CD4-positive, alpha-beta T cell (primary cell): ENCODE data around the gene NRIP1. TPM values are rescaled to one million over a fixed set of nuclear protein-coding genes. Genes with fewer than 3 reads are reported as not detected.

Source experiments
- ATAC-seq: fragments of 200-7000 bp; cut with Tn5 transposase; one replicate; pipeline ENCODE4 v1.10.0; 2022; ENCODE audit warnings: mild to moderate bottlenecking; ENCODE audit not compliant: poor library complexity
- CTCF ChIA-PET: fragments of 350-600 bp; sonication (Branson Sonifier 250); formaldehyde crosslinking; loops from one replicate; lab custom pipeline; 2021; ENCODE audit warnings: antibody characterized with exemption, inconsistent platforms; lab: Charles Lee
- POLR2A ChIA-PET: fragments of 350-600 bp; sonication (Branson Sonifier 250); formaldehyde crosslinking; loops from one replicate; lab custom pipeline; 2021; ENCODE audit warnings: antibody characterized with exemption, inconsistent platforms; lab: Charles Lee
- DNase-seq, 14 experiments: peaks; one replicate each; pipeline ENCODE4 v3.0.0-alpha.2; 2013 to 2020; ENCODE audit warnings: mixed read lengths in 2 of 14
- H3K27ac ChIP-seq, 2 donors: one replicate each; pipeline versions ENCODE4 v1.5.1 to v1.7.0; 2013; ENCODE audit warnings: low read length in 2 of 2, low read depth in 1 of 2, mild to moderate bottlenecking in 1 of 2
- H3K27me3 ChIP-seq, 2 experiments: 1 replicate in 1 of 2; 2 replicates in 1 of 2; pipeline versions ENCODE4 v1.6.1 to v1.7.0; 2013; ENCODE audit warnings: low read length in 2 of 2, control low read depth in 1 of 2, mild to moderate bottlenecking in 1 of 2, moderate library complexity in 1 of 2; ENCODE audit not compliant: insufficient read depth in 2 of 2, control insufficient read depth in 1 of 2
- H3K36me3 ChIP-seq: one replicate; pipeline ENCODE4 v1.6.1; 2013; ENCODE audit warnings: low read length, control low read depth; ENCODE audit not compliant: insufficient read depth
- H3K4me1 ChIP-seq: one replicate; pipeline ENCODE4 v1.6.1; 2013; ENCODE audit warnings: low read length, control low read depth; ENCODE audit not compliant: insufficient read depth
- H3K4me3 ChIP-seq: one replicate; pipeline ENCODE4 v1.5.1; 2013; ENCODE audit warnings: mild to moderate bottlenecking, low read length, moderate library complexity
- H3K9me3 ChIP-seq, 2 experiments: 1 replicate in 1 of 2; 2 replicates in 1 of 2; pipeline versions ENCODE4 v1.6.1 to v1.7.0; 2013; ENCODE audit warnings: low read length in 2 of 2, mild to moderate bottlenecking in 2 of 2, control low read depth in 1 of 2, moderate library complexity in 1 of 2; ENCODE audit not compliant: control insufficient read depth in 1 of 2, insufficient read depth in 1 of 2
- H3K27ac Mint-ChIP-seq: one replicate; pipeline ENCODE4 v1.8.0; 2020; ENCODE audit warnings: mixed read lengths
- H3K27me3 Mint-ChIP-seq: one replicate; pipeline ENCODE4 v1.8.0; 2021; ENCODE audit warnings: mixed read lengths
- H3K36me3 Mint-ChIP-seq: one replicate; pipeline ENCODE4 v1.8.0; 2021; ENCODE audit warnings: low read depth, mixed read lengths
- H3K4me1 Mint-ChIP-seq: one replicate; pipeline ENCODE4 v1.8.0; 2021; ENCODE audit warnings: low read depth, mixed read lengths
- H3K4me3 Mint-ChIP-seq: one replicate; pipeline ENCODE4 v1.8.0; 2020; ENCODE audit warnings: mild to moderate bottlenecking, mixed read lengths
- H3K9me3 Mint-ChIP-seq: one replicate; pipeline ENCODE4 v1.8.0; 2020; ENCODE audit warnings: mixed read lengths
- intact Hi-C, 2 experiments: fragments of 100-400 bp; cut with DNase I in 1 of 2; cut with micrococcal nuclease in 1 of 2; formaldehyde crosslinking; loops; one replicate each; pipeline versions ENCODE4 v1.15.1 to v1.9.0; 2023 to 2025; cut with DNase I, micrococcal nuclease
- total RNA-seq, 174 experiments: library from RNA in 2 of 174; stranded (reverse) in 2 of 174; gene quantifications; one replicate each; pipeline ENCODE4 v1.2.3 and lab custom pipeline; 2021 to 2026
- TF ChIP-seq, protein P1 (sequence below): fragments of 200-600 bp; IDR thresholded peaks from one replicate; pipeline ENCODE4 v1.8.0; 2022; ENCODE audit warnings: antibody characterized with exemption, mild to moderate bottlenecking

The NRIP1 gene
- total RNA-seq, 2 experiments from 2014 or later: 41.6 to 50.1 TPM

DNA sequence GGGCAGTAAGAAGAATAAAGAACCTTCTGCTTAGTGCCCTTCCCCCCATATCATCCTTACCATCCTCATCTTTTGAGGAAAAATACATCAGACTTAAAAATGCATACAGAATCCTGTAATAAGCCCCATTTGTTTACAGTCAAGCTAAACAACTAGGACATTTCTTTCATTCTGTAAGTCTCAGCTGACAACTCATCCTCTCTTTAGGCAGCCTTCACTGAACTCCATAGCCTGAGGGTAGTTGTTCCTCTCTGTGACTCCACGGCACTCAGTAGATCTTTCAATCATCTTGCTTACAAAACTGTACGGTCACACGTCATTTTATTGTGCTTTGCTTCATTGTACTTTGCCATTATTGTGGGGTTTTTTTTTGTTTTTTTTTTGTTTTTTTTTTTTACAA lies 82.5 kb downstream of the NRIP1 start:
- TF ChIP-seq, protein P1, sequence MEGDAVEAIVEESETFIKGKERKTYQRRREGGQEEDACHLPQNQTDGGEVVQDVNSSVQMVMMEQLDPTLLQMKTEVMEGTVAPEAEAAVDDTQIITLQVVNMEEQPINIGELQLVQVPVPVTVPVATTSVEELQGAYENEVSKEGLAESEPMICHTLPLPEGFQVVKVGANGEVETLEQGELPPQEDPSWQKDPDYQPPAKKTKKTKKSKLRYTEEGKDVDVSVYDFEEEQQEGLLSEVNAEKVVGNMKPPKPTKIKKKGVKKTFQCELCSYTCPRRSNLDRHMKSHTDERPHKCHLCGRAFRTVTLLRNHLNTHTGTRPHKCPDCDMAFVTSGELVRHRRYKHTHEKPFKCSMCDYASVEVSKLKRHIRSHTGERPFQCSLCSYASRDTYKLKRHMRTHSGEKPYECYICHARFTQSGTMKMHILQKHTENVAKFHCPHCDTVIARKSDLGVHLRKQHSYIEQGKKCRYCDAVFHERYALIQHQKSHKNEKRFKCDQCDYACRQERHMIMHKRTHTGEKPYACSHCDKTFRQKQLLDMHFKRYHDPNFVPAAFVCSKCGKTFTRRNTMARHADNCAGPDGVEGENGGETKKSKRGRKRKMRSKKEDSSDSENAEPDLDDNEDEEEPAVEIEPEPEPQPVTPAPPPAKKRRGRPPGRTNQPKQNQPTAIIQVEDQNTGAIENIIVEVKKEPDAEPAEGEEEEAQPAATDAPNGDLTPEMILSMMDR: no peak
- H3K9me3 Mint-ChIP-seq: no peaks in the 10 kb centered on the region
- H3K36me3 Mint-ChIP-seq: peaks cover 33% of the 10 kb centered on the region
- no peak overlapping the region for H3K27ac Mint-ChIP-seq
- Histone ChIP-seq H3K4me3 (no peak overlapping the region), H3K36me3 (no peaks in the 10 kb centered on the region), H3K9me3 (no peaks in the 10 kb centered on the region), H3K27me3 (no peaks in the 10 kb centered on the region), H3K27ac (no peak overlapping the region), H3K4me1 (no peaks in the 10 kb centered on the region)
- intact Hi-C loops: no loop called here
- CTCF ChIA-PET: interaction anchor here (0.7 kb wide), 1 partner anchor 491 kb away, joined by 4 read pairs; no protein-coding TSS in a partner anchor
- ATAC-seq: no peak
- H3K27me3 Mint-ChIP-seq: no peaks in the 10 kb centered on the region
- POLR2A ChIA-PET: no interaction called here
- H3K4me3 Mint-ChIP-seq: no peak overlapping the region
- DNase-seq: no peak
- peaks cover 19% of the 10 kb centered on the region for H3K4me1 Mint-ChIP-seq

DNA sequence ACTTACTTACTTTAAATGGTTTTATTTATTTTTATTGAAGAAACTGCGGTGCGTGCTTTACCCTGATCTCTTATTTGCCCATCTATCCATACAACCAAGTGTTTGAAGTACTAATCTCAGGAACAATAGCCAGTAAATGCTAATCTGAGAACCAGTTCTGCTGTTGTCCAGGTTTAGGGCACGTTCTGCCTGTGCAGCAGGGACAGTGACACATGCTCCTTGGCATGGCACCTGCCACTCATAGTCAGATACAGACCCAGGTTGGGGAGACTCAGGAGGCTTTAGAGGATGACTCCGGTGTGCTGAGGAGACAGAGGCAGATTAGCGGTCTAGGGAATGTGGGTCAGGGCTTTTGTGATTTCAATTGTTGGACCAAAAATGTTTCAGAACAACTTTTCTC lies 83.6 kb downstream of the NRIP1 start:
- DNase-seq (no peak), ATAC-seq (no peak)
- H3K4me1 Mint-ChIP-seq: peaks cover 11% of the 10 kb centered on the region
- no peaks in the 10 kb centered on the region for H3K36me3 ChIP-seq
- no peaks in the 10 kb centered on the region for H3K27me3 Mint-ChIP-seq
- ChIA-PET POLR2A (no interaction called here), CTCF (no interaction called here)
- no peak overlapping the region for H3K27ac ChIP-seq
- H3K27ac Mint-ChIP-seq: no peak overlapping the region
- no peaks in the 10 kb centered on the region for H3K4me1 ChIP-seq
- H3K27me3 ChIP-seq: no peaks in the 10 kb centered on the region
- peaks cover 26% of the 10 kb centered on the region for H3K36me3 Mint-ChIP-seq
- H3K9me3 ChIP-seq: no peaks in the 10 kb centered on the region
- intact Hi-C loops: no loop called here
- no peak overlapping the region for H3K4me3 Mint-ChIP-seq
- TF ChIP-seq, protein P1: no peak
- H3K9me3 Mint-ChIP-seq: no peaks in the 10 kb centered on the region
- H3K4me3 ChIP-seq: no peak overlapping the region

DNA sequence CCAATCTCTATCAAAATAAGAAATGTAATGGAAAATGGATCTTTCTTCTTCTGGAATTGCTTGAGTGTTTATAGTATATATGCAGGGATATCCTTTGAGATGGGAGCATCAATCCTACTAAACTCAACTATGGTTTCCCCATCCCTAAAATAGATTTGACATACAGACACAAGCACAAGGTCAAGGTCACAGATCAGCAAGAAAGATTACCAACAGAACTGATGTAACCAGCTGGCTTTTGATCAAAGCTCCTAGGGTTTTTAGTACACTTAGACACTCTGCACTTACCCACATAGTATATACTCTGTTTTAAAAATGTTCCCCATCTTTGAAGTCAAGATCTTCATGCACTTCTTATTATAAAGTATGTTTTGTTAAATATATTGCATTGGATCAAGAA lies 85.5 kb downstream of the NRIP1 start:
- Histone ChIP-seq H3K27ac (no peak overlapping the region), H3K36me3 (no peaks in the 10 kb centered on the region), H3K27me3 (no peaks in the 10 kb centered on the region), H3K4me1 (no peaks in the 10 kb centered on the region), H3K9me3 (no peaks in the 10 kb centered on the region), H3K4me3 (no peak overlapping the region)
- no peaks in the 10 kb centered on the region for H3K27me3 Mint-ChIP-seq
- TF ChIP-seq, protein P1: no peak
- CTCF ChIA-PET: no interaction called here
- peaks cover 26% of the 10 kb centered on the region for H3K36me3 Mint-ChIP-seq
- ATAC-seq (no peak), DNase-seq (no peak)
- H3K4me3 Mint-ChIP-seq: no peak overlapping the region
- POLR2A ChIA-PET: no interaction called here
- H3K9me3 Mint-ChIP-seq: no peaks in the 10 kb centered on the region
- intact Hi-C loops: no loop called here
- peaks cover 18% of the 10 kb centered on the region for H3K4me1 Mint-ChIP-seq
- no peak overlapping the region for H3K27ac Mint-ChIP-seq
